Thyroid gland (tissue), 4 donors: ENCODE measurements around the gene PRIM1. TPM values are rescaled to one million over a fixed set of nuclear protein-coding genes. Genes with fewer than 3 reads are reported as not detected.

Source experiments
- DNase-seq, 2 donors: peaks; one replicate each; pipeline ENCODE4 v3.0.0-alpha.2; 2019
- H3K27ac ChIP-seq, 3 donors: fragments of 200-600 bp; sonication (generic); 1 replicate in 2 of 3; 2 replicates in 1 of 3; pipeline ENCODE4 v1.5.1; 2016 to 2019; ENCODE audit warnings: mild to moderate bottlenecking in 1 of 3, moderate library complexity in 1 of 3
- H3K27me3 ChIP-seq: fragments of 200-600 bp; sonication (generic); one replicate; pipeline ENCODE4 v1.5.1; 2019
- H3K36me3 ChIP-seq, 2 donors: fragments of 200-600 bp; sonication (generic); one replicate each; pipeline ENCODE4 v1.5.1; 2016 to 2019
- H3K4me1 ChIP-seq, 2 donors: fragments of 200-600 bp; sonication (generic); one replicate each; pipeline ENCODE4 v1.5.1; 2017 to 2019
- H3K4me3 ChIP-seq, 3 donors: fragments of 200-600 bp; sonication (generic); replicated peaks in 1 of 3; 1 replicate in 2 of 3; 2 replicates in 1 of 3; pipeline ENCODE4 v1.5.1; 2016; ENCODE audit warnings: mild to moderate bottlenecking in 1 of 3
- H3K9me3 ChIP-seq: fragments of 200-600 bp; sonication (generic); one replicate; pipeline ENCODE4 v1.5.1; 2017
- POLR2A ChIP-seq, 2 donors: fragments of 450-650 bp; IDR thresholded peaks; one replicate each; pipeline ENCODE4 v1.6.1; 2017; ENCODE audit warnings: antibody characterized with exemption in 2 of 2, mild to moderate bottlenecking in 2 of 2, moderate library complexity in 1 of 2
- WGBS, 2 donors: methylation state at CpG; one replicate each; pipeline ENCODE4 v1.1.5; 2017; 5-methylcytosine and 5-hydroxymethylcytosine counted together
- intact Hi-C: fragments of 100-400 bp; cut with DNase I; formaldehyde crosslinking; loops from one replicate; pipeline ENCODE4 v1.15.1; 2023
- total RNA-seq, 4 donors: library from RNA; depleted of rRNA; stranded (reverse); fragments of >200 nt; gene quantifications; one replicate each; pipeline ENCODE4 v1.2.3, GENCODE V29; 2016
- TF ChIP-seq, protein P1 (sequence below), 6 experiments: fragments of 200-600 bp in 3 of 6; fragments of 450-650 bp in 3 of 6; sonication (generic) in 3 of 6; IDR thresholded peaks; one replicate each; pipeline ENCODE4 v1.5.1; 2016 to 2019; ENCODE audit warnings: antibody characterized with exemption in 6 of 6, mild to moderate bottlenecking in 2 of 6, inconsistent platforms in 1 of 6, moderate library complexity in 1 of 6

PRIM1 gene
- total RNA-seq, 4 donors from 2014 or later = 5.8 to 11.7 (median 7.0) TPM

DNA sequence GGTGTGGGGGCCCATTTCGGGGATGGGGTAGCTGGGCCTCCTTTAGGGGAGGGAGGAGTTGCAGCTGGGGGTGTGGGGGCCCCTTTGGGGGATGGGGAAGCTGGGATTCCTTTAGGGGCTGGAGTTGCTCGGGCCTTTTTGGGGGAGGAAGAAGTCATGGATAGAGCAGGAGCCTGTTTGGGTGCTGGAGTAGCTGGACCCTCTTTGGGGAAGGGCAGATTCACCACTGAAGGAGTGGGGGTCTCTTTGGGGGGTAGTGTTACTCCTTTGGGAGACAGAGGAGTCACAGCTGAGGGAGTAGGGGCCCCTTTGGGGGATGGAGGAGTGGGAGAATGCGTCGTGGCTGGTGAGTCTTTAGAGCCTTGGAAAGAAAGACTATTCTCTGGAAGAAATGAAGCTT is 33.5 kb downstream of the PRIM1 start:
- 65% methylated on average over 4 of the region's 4 CpGs for WGBS, 2 donors
- Histone ChIP-seq H3K4me3 (no peak overlapping the region), H3K27ac (no peak overlapping the region), H3K9me3 (no peaks in the 10 kb centered on the region), H3K27me3 (no peaks in the 10 kb centered on the region), H3K4me1 (peaks cover 51 to 71% of the 10 kb centered on the region in 2 donors), H3K36me3 (peaks cover 21 to 24% of the 10 kb centered on the region in 2 donors)
- DNase-seq = no peak
- intact Hi-C loops = no loop called here
- TF ChIP-seq, protein P1, sequence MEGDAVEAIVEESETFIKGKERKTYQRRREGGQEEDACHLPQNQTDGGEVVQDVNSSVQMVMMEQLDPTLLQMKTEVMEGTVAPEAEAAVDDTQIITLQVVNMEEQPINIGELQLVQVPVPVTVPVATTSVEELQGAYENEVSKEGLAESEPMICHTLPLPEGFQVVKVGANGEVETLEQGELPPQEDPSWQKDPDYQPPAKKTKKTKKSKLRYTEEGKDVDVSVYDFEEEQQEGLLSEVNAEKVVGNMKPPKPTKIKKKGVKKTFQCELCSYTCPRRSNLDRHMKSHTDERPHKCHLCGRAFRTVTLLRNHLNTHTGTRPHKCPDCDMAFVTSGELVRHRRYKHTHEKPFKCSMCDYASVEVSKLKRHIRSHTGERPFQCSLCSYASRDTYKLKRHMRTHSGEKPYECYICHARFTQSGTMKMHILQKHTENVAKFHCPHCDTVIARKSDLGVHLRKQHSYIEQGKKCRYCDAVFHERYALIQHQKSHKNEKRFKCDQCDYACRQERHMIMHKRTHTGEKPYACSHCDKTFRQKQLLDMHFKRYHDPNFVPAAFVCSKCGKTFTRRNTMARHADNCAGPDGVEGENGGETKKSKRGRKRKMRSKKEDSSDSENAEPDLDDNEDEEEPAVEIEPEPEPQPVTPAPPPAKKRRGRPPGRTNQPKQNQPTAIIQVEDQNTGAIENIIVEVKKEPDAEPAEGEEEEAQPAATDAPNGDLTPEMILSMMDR (IDR thresholded peaks at IDR 0.05) = no peak
- no peak for TF ChIP-seq POLR2A (IDR thresholded peaks at IDR 0.05)

DNA sequence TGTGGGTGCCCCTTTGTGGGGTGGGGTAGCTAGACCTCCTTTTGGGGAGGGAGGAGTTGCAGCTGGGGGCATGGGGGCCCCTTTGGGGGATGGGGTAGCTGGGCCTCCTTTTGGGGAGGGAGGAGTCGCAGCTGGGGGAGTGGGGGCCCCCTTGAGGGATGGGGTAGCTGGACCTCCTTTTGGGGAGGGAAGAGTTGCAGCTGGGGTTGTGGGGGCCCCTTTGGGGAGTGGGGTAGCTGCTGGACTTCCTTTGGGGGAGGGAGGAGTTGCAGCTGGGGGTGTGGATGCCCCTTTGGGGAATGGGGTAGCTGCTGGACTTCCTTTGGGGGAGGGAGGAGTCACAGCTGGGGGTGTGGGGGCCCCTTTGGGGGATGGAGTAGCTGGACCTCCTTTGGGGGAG is 34.0 kb downstream of the PRIM1 start:
- peaks cover 46 to 66% of the 10 kb centered on the region in 2 donors for H3K4me1 ChIP-seq
- no peaks in the 10 kb centered on the region for H3K27me3 ChIP-seq
- H3K27ac ChIP-seq = no peak overlapping the region
- no peak for DNase-seq
- 83 to 100% methylated on average over 1 of the region's 1 CpG for WGBS, 2 donors
- TF ChIP-seq POLR2A (IDR thresholded peaks at IDR 0.05) = no peak
- TF ChIP-seq, protein P1 (IDR thresholded peaks at IDR 0.05) = no peak
- peaks cover 26 to 29% of the 10 kb centered on the region in 2 donors for H3K36me3 ChIP-seq
- intact Hi-C loops = no loop called here
- H3K4me3 ChIP-seq = no peak overlapping the region
- H3K9me3 ChIP-seq = no peaks in the 10 kb centered on the region

DNA sequence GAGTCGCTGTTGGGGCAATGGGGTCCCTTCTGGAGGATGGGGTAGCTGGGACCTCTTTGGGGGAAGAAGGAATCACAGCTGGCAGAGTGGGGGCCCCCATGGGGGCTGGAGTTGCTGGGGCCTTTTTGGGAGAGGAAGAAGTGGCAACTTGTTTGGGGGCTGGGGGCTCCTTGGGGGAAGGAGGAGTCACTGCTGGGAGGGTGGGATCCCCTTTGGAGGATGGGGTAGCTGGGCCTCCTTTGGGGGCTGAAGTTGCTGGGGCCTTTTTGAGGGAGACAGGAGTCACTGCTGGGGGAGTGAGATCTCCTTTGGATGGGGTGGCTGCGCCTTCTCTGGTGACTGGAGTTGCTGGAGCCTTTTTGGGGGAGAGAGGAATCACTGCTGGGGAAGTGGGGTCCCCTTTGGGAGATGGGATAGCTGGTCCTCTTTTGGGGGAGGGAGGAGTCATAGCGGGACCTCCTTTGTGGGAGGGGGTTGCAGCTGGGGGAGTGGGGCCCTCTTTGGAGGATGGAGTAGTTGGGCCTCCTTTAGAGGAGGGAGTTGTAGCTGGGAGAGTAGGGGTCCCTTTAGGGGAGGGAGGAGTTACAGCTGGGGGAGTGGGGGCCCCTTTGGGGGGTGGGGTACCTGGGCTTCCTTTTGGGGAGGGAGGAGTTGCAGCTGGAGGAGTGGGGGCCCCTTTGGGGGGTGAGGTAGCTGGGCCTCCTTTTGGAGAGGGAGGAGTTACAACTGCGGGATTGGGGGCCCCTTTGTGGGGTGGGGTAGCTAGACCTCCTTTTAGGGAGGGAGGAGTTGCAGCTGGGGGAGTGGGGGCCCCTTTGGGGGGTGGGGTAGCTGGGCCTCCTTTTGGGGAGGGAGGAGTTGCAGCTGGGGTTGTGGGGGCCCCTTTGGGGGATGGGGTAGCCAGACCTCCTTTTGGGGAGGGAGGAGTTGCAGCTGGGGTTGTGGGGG is 34.9 kb downstream of the PRIM1 start:
- Histone ChIP-seq H3K36me3 (peaks cover 35 to 38% of the 10 kb centered on the region in 2 donors), H3K4me3 (no peak overlapping the region), H3K27ac (no peak overlapping the region), H3K4me1 (peaks cover 37 to 57% of the 10 kb centered on the region in 2 donors), H3K27me3 (no peaks in the 10 kb centered on the region), H3K9me3 (no peaks in the 10 kb centered on the region)
- no peak for TF ChIP-seq POLR2A (IDR thresholded peaks at IDR 0.05)
- TF ChIP-seq, protein P1 (IDR thresholded peaks at IDR 0.05) = no peak
- WGBS, 2 donors = 89 to 93% methylated on average over 4 of the region's 4 CpGs
- no peak for DNase-seq
- intact Hi-C loops = no loop called here

DNA sequence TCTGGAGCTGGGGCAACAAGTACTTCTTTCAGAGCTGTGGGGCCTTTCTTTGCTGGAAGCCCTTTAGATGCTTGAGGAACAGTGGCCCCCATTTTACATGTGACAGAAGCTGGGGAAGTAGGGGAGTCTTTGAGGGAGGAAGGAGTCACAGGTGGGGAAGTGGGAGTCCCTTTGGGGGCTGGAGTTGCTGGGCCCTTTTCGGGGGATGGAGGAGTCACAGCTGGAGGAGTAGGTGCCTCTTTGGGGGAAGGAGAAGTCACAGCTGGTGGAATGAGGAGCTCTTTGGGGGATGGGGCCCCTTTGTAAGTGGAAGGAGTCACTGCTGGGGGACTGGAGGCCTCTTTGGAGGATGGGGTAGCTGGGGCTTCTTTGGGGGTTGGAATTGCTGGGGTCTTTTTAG is 35.7 kb downstream of the PRIM1 start:
- TF ChIP-seq, protein P1 (IDR thresholded peaks at IDR 0.05) = no peak
- no peak for TF ChIP-seq POLR2A (IDR thresholded peaks at IDR 0.05)
- 70 to 74% methylated on average over 1 of the region's 1 CpG for WGBS, 2 donors
- H3K36me3 ChIP-seq = peaks cover 43 to 46% of the 10 kb centered on the region in 2 donors
- H3K27ac ChIP-seq = no peak overlapping the region
- H3K27me3 ChIP-seq = no peaks in the 10 kb centered on the region
- peaks cover 30 to 50% of the 10 kb centered on the region in 2 donors for H3K4me1 ChIP-seq
- no peak overlapping the region for H3K4me3 ChIP-seq
- intact Hi-C loops = no loop called here
- no peaks in the 10 kb centered on the region for H3K9me3 ChIP-seq
- DNase-seq = no peak

DNA sequence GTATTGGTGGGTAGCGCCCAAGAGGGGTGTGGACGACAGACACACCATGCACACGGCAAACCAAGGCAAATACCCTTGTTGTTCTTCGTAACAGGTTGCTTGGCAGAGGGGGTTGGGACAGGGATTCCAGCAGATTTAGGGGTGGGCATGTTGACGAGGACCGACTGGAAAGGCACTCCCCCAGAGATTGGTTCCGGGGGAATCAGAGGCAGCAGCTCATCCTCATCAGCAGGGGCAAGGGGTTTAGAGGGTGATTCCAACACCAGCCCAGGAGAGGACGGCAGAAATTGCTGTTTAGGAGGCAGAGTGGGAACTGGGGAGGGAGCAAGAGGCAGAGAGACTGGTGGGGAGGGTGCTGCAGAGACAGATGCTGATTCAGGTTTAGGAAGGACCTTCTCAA is 36.3 kb downstream of the PRIM1 start:
- H3K4me3 ChIP-seq = no peak overlapping the region
- no peak overlapping the region for H3K27ac ChIP-seq
- 78 to 80% methylated on average over 8 of the region's 8 CpGs for WGBS, 2 donors

More for the DNA sequence above, 36.3 kb downstream of the PRIM1 start:
- H3K36me3 ChIP-seq = peaks cover 48 to 50% of the 10 kb centered on the region in 2 donors
- H3K4me1 ChIP-seq = peaks cover 23 to 43% of the 10 kb centered on the region in 2 donors
- no peaks in the 10 kb centered on the region for H3K9me3 ChIP-seq
- no peaks in the 10 kb centered on the region for H3K27me3 ChIP-seq
- TF ChIP-seq, protein P1 (IDR thresholded peaks at IDR 0.05) = no peak
- TF ChIP-seq POLR2A (IDR thresholded peaks at IDR 0.05) = no peak
- no peak for DNase-seq
- intact Hi-C loops = no loop called here
